Measurements from ENCODE around the gene MYH14.
"Not testable (repeated sequence)": the region's sequence is repeated elsewhere in the genome, so short reads cannot be mapped to it uniquely, and the experiment has no call there.

The MYH14 gene

DNA sequence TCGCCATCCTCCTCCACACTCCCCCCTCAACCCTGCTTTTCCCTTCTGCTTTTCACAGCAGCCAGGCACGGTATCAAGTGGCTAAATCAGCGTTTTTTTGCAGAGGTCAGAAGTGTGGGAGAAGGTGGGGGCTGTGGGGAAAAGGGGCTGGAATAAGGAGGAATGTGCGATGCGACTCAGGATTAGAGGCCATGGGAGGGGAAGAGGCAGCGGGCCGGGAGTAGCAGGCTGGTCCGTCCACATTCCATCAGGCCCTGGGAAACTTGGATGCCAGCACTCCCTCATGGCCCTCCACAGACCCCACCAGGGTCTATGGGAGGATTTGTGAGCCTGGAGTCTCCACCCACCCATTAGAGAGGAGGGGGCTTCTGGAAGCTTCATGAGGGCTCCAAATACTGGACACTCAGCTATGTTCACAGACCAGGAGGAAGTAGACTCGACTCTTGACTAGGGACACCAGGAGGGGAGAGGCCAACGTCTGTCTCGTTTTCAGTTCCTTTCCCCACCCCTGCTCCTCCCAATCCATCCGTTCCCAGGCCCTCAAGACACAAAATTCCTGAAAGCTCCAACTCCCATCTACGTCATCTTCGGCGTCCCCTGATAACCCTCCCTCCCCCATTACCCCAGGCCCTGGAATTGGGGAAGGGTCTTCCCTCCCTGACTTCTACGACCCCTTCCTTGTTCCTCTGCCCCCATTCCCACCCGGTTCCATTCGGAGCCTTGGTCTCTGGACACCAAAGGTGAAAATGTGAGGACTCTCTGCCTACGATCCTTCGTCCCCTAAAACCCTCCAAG, 129.0 kb downstream of the MYH14 start:
- no peak for DNase-seq (ENCODE audit: low spot score)

DNA sequence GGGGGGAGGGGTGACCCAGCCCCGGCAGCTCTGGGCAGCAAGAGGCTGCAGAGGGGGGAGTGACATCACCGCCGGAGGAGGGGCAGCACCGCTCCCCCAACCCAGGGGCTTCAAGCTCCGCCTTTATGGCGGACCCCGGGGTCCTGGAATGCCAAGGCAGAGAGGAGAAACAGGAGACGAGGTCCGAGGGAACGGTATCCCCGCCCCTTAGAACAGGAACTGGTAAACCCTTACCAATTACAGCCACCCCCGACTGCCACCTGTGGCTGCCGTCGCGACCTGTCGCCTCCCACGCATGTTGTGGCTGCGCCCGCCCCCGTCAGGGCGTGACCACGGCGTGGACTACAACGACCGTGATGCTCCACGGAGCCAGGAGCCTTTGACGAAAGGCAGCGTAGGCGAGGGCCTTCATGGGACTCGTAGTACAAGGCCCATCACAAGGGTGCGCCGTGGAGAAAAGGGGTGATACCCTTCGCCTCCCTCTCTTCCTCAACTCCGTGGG, 129.9 kb downstream of the MYH14 start:
- peak; percentile 62 for DNase-seq (ENCODE audit: low spot score)

DNA sequence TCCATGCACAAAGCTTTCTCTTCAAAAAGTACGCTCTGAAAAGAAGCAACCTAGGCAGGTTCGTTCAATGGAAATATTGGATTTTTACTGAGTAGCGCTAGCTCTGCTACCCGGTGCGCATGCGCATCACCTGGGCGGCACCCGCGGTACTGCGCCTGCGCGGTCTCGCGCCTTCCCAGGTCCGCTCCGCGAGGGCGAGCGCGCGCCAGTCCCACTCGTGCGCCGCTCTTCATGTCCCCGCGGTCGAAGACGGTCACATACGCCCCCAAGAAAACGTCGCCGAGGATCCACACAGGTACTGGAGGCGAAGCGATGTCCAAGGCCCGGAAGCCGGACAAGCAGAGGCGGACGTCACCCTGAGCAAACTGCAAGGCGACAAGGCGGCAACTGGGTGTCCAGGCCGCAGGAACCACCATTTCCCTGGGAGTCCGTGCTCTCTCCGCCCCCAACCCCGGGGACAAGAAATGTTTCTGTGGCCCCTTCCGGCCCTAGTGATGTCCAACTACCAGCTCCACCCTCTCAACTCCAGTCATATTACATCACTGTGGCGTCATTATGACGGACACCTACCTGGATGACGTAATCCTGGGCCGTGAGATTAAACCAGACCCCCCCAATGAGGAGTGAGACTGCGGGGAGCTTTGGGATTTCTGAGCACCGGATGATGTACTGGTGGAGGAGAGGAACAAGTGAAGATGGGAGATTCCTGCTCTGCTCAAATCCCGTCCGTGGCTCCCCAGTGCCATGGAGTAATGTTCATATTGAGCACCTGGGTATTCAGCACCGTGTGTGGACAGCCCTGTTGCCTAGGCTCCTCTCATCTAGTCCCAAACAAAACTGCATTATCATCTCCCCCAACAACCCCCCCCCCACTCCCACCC, 130.6 kb downstream of the MYH14 start:
- peak; percentile 70 for DNase-seq (ENCODE audit: low spot score)

DNA sequence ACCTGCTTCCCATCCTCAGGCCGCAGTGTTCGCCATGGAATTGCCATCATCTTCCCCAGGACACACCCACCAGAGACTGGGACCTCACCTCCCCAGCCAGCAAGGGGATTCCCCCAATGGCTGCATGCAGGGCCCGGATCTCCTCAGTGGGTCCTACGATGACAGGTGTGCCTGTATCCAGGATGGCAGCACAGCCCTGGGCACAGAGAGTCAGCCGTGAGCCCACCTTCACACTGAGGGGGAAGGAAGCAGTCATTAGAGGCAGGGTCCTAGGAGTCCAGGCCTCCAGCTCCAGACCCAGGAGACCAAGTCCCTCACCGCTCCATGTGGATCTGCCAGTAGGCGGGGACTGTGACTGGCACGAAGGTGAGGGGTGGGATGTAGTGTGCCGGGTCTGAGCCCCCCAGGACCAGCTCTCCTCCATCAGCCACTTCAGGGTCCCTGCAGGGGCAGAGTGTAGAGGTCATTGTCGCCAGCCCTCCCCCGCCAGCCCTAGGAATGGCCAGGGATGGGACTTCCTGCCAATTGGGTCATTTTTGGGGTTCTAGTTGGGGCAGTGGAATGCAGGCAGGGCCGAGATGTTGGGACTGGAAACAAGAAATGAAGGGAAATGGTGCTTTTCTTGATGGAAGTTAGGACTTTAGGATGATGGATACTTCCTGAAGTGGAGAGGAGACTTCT, 131.5 kb downstream of the MYH14 start:
- DNase-seq (ENCODE audit: low spot score): no peak

DNA sequence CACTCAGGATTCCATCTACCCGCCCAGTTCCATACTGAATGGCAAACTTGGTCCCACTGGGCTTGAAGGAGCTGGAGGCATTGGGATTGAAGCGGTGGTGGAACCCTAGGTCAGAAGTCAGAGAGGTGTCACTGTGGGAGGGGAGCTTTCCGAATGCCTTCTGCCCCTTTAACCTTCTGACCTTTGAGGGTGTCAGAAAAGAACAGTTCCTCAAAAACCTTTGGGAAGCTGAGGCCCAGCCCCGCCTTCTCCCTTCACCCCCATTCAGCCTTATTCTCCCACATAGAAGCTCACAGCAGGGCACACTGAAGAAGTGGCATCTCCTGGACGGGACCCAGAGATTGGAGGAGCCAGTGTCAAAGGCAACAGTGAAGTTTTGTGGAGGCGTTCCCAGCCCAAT, 133.6 kb downstream of the MYH14 start:
- DNase-seq (ENCODE audit: low spot score): not testable (repeated sequence)

DNA sequence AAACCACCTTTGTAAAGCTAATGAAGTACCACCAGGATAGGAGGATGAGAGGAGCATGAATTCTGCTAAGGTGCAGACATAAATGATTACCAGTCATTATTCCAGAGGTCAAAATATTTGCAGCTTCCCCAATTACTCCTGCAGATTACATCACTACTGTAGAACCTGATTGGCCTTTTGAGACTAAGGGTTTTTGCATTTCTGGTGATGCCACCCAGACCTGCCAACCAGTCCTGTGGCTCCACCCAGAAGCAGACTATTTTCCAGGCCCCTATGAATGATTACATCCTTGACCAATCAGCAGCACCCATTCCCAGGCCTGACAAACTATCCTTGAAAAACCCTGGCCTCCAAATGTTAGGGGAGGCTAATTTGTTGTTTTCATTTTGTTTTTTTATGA, 136.9 kb downstream of the MYH14 start:
- no peak for DNase-seq (ENCODE audit: low spot score)

DNA sequence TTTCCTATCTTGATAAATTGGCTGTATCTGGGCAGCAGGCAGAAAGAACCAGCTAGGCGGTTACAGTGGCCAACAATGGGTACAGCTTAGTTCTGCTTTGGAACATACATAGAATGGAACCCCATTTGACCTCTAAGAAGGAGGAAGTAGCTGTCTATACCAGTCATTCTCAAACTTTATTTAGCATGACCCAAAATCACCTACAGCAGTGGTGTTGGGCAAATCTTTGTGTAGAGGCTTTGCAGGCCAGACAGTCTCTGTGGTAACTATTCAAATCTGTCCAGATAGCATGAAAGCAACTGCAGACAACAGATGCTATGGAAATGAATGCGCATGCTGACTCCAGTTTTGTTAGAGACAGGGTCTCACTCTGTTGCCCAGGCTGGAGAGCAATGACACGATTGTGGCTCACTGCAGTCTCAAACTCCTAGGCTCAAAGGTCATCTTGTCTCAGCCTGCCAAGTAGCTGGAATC, 137.7 kb downstream of the MYH14 start:
- no peak for DNase-seq (ENCODE audit: low spot score)

DNA sequence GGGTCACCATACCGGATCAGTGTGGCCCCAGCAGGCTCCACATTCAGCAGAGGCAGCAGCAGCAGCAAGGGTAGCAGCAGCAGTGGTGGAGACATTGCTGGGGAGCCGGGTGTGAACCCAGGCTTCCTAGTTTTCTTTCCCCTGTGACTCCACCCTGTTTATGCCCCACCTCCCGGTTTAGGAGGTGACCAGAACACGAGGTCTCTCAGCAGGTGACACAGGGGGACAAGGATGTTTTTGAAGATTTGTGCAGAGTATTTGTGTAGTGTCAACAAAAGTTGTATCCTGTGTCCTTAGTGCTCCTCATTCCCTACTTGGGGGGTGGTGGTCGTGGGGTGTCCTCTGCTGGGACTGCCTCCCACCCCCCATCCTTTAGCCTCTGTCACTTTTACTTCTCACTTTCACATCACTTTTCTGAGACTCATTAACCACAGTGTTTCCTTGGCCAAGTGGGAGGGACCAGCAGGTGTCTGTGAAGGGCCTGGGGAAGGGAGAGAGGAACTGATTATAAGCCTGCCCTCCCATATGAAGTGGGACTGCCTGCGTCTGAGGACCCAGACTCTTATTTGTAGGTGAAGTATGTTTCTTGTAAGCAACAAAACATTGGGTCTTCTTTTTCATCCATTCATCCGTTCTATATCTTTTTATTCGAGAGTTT, 141.4 kb downstream of the MYH14 start:
- no peak for DNase-seq (ENCODE audit: low spot score)

DNA sequence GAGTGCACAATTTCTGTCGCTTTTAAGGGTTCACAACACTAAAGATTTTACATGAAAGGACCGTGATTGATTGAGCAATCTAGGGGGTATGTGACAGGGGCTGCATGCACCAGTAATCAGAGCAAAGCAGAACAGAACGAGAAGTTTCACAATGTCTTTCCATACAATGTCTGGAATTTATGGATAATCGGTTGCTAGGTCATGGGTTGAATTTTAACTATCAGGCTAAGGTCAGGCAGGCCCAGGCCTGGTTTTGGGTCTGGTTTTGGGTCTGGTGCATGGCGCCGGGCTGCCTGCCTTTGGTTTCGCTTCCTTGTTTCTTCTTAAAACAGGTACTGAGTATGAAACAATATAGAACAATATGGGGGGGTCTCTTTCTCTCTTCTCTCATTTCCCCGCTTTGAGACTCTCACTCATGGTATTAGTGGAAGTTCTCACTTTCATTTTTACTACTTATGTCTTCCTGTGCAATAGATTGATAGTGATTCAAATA, 143.7 kb downstream of the MYH14 start:
- not testable (repeated sequence) for DNase-seq (ENCODE audit: low spot score)

DNA sequence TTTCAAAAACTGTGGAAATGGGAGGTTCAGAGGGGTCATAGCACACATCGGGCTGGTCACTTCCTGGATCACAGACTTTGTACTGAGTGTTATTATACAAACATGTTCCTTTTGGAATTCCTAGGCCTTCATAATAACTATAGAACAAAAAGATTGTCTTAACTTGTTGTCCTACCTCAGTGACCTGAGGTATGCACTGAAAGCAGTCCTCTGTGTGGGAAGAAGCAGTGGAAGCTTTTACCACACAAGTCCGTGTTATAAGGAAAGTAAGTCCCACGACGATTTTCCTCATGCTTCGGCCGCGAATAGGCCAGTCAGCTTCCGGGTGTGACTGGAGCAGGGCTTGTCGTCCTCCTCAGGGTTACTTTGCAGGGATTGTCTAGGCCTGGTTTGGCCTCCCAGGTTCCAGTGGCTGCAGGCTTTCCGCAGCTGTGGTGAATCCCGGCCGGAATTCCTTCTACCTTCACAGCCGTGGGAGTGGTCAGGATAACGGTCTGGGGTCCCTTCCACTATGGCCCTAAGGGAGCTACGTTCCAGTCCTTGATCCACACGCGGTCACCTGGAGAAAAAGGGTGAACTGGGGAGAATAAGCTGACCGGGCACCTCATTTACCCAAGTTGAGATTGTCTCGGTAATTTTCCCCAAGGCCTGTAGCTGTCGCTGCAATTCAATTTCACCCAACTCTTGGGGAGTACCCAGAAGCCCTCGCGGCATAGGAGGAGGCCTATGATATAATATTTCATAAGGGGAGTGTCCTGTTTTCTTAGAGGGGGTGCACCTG, 146.0 kb downstream of the MYH14 start:
- no peak for DNase-seq (ENCODE audit: low spot score)

DNA sequence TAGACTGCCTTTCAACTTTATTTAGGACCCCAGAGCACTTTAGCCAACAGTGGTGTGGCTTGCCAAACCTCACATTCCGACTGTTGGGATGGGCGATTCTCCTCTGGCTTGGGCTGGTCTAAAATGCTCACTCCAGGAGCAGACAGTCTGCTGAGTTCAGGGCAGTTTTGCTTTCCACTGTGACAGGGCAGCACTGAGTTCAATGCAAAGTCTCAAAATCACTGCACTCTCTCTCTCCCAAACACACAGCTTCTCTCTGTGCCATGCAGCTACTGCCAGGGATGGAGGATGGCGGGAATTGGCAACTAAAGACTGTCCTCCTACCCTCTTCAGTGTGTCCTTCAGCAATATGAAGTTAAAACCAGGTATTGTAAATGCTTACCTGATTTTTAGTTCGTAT, 148.8 kb downstream of the MYH14 start:
- DNase-seq (ENCODE audit: low spot score): no peak

DNA sequence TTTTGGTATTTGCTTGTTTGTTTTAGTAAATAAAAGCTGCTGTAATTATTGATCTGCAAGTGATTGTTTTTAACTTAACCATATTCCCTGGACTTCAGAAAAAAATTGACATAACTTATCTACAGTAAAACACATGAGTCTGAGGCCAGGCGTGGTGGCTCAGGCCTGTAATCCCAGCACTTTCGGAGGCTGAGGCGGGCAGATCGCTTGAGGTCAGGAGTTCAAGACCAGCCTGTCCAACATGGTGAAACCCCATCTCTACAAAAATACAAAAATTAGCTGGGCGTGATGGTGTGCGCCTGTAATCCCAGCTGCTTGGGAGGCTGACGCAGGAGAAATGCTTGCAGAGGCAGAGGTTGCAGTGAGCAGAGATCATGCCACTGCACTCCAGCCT, 150.1 kb downstream of the MYH14 start:
- not testable (repeated sequence) for DNase-seq (ENCODE audit: low spot score)

DNA sequence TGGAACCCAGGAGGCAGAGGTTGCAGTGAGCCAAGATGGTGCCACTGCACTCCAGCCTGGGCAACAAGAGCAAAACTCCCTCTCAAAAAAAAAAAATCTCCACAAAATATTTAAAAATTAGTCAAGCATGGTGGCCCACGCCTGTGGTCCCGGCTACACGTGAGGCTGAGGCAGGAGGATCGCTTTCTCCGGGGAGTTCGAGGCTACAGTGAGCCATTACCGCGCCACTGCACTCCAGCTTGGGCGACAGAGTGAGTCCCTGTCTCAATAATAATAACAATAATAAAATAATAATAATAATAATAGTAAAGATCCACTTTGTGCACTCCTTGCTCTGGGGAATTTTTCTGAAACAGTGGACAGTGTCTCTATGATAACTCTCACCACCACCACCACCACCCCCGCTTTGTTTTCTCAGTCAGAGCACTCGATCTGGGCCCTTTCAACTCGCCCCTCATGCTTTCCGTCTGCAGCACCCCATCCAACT, 153.3 kb downstream of the MYH14 start:
- DNase-seq (ENCODE audit: low spot score): no peak

DNA sequence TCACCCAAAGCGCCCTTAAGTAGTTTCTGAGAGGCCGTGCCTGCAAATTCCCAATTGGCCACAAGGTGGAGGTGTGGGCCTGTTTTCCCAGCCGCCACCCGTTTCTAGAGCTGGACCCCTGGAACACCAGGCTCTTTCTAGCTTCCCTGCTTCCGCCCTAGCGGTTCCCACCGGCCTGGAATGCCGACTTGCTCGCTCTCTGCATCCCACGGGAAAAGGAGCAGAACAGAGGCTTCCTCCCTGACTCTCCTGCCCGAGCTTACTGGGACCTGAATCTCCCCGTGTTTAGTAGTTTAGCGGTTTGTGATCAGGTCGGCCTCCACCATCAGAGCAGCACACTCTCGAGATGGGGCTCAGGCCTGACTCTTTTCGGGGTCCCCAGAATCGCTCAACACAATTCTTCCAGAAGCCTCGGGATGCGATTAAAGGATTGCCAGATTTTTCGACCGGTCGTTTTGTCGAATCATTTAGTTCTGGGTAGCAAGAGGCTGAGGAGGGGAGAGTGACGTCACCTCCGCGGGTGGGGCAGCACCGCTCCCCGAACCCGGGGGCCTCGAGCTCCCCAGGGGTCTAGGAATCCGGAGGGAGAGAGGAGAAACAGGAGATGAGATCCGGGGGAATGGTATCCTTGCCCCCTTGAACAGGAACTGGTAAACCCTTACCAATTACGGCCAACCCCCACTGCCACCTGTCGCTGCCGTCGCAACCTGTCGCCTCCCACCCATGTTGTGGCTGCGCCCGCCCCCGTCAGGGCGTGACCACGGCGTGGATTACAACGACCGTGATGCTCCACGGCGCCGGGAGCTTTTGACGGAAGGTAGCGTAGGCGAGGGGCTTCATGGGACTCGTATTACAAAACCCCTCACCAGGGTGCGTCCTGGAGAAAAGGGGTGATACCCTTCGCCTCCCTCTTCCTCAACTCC, 154.0 kb downstream of the MYH14 start:
- peak; percentile 69 for DNase-seq (ENCODE audit: low spot score)

DNA sequence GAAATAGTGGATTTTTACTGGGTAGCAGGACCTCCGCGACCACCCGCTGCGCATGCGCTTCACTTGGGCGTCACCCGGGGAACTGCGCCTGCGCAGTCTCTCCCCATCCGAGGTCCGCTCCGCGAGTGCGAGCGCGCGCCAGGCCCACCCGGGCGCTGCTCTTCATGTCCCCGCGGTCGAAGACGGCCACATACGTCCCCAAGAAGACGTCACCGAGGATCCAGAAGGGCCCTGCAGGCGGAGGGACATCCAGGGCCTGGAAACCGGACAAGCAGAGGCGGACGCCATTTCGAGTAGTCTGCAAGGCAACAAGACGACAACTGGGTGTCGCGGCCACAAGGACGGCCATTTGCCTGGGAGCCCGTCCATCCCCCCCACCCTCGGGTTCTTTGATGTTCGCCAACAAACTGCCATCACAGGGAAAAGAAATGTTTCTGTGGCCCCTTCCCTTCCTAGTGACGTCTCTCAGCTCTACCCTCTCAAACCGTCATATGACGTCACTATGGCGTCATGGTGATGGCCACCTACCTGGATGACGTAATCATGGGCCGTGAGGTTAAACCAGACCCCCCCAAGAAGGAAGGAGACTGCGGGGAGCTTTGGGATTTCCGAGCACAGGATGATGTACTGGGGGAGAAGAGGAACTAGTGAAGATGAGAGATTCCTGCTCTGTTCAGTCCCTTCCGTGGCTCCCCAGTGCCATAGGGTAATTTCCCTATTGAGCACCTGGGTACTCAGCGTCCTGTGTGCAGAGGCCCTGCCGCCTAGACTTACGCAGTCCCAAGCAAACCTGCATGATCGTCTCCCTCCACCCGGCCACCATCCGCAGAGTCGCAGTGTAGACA, 155.3 kb downstream of the MYH14 start:
- DNase-seq (ENCODE audit: low spot score): peak; percentile 34

DNA sequence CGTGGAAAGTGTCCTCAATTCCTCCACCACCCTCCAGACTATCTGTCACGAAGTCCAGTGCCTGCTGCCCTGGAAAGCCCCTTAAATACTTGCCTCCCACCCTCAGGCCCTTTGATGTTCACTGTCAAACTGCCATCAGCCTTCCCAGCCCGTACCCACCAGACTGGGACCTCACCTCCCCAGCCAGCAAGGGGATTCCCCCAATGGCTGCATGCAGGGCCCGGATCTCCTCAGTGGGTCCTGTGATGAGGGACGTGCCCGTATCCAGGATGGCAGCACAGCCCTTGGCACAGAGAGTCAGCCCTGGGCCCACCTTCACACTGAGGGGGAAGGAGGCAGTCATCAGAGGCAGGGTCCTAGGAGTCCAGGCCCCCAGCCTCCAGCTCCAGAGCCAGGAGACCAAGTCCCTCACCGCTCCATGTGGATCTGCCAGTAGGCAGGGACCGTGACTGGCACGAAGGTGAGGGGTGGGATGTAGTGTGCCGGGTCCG, 156.0 kb downstream of the MYH14 start:
- no peak for DNase-seq (ENCODE audit: low spot score)
